Activated T-helper 1 cell treated with anti-CD3 and anti-CD28 coated beads, Interleukin-2, amount 50 U/mL, for 16 hours (primary cell): Measurements from ENCODE around the gene NLRC5.
"Not testable (repeated sequence)": the region's sequence is repeated elsewhere in the genome, so short reads cannot be mapped to it uniquely, and the experiment has no call there.

Experiments used
- DNase-seq, 2 donors: peaks; one replicate each; pipeline ENCODE4 v3.0.0-alpha.2; 2020; ENCODE audit warnings: low read depth in 1 of 2, low spot score in 1 of 2

The NLRC5 gene

GRCh38 chr16:56980792-56981724, 8.3 kb upstream of the NLRC5 start:
- DNase-seq, result no peak

DNA sequence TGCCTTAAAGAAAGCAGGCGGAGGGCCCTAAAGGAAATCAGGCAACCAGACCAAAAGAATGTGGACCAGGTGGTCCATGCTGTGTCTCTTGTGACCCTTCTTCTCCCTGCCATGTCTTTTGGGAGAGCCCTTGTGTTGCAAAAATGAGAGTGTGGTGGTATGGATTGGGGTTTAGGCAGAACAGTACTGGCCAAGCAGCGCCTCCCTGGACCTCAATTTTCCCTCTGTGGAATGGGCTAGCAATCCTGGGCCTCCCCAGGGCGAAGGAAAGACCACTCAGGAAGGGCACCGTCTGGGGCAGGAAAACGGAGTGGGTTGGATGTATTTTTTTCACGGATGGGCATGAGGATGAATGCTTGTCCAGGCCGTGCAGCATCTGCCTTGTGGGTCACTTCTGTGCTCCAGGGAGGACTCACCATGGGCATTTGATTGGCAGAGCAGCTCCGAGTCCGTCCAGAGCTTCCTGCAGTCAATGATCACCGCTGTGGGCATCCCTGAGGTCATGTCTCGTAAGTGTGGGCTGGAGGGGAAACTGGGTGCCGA, 7.6 kb upstream of the NLRC5 start:
- no peak for DNase-seq

DNA sequence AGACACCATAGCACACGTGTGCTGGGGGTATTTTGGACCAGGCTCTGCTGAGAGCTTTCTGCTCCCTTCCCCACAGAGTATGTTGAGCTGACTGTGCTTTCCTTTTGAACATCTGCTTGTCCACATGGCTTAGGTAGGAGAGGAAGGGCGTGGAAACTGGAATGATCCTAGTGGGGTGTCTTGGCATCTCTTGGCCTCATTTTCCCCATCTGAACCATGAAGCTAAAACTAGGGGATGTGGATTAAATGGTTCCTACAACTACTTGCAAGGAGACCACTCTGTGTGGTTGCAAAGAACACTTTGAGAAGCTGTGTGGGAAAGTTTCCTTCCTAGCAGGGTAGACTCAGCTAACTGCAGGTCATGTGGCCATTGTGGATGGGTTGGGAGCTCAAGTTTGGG, 6.7 kb upstream of the NLRC5 start:
- no peak for DNase-seq

DNA sequence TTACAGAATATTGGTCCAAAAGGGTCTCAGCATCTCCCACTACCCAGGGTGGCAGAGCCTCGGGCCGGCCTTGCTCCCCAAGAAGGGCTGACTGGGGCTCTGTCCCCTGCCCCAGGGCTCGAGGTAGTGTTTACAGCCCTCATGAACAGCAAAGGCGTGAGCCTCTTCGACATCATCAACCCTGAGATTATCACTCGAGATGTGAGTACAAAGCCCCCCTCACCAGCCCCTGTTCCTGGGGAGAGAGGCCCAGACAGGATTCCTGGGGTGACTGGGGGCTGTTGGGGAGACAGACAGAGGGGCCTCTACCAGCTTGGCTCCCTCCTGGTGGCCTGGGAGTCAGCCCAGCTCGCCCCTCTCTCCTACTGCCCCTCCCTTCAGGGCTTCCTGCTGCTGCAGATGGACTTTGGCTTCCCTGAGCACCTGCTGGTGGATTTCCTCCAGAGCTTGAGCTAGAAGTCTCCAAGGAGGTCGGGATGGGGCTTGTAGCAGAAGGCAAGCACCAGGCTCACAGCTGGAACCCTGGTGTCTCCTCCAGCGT, 6.1 kb upstream of the NLRC5 start:
- no peak for DNase-seq

- no peak for DNase-seq
Observed at GRCh38 chr16:56984639-56985038, 4.7 kb upstream of the NLRC5 start.

- DNase-seq, result no peak
Observed at GRCh38 chr16:56985288-56985961, 3.9 kb upstream of the NLRC5 start.

DNA sequence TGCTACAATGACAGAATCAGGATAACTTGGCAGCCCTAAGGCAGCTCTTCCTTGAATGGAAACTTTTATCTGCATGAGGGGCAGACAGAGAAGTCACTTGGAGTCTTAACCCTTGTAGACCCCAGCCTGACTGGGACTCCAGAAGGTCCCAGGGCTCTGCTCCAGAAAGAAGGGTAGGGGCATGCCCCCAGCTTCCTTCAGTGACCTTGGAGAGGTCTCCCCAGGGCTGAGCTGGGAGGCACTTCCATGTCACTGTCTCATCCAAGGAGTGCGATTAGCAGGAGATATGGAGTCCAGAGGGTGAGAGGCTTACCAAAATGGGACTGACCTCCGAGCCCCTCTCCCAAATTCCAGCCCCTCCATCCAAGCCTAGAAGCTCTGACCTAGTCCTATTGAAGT, 3.4 kb upstream of the NLRC5 start:
- DNase-seq, result no peak

GRCh38 chr16:56986361-56986760, 3.0 kb upstream of the NLRC5 start:
- no peak for DNase-seq

GRCh38 chr16:56986908-56987307, 2.4 kb upstream of the NLRC5 start:
- not testable (repeated sequence) for DNase-seq

- no peak for DNase-seq
Observed at GRCh38 chr16:56987692-56988091, 1.7 kb upstream of the NLRC5 start.

DNA sequence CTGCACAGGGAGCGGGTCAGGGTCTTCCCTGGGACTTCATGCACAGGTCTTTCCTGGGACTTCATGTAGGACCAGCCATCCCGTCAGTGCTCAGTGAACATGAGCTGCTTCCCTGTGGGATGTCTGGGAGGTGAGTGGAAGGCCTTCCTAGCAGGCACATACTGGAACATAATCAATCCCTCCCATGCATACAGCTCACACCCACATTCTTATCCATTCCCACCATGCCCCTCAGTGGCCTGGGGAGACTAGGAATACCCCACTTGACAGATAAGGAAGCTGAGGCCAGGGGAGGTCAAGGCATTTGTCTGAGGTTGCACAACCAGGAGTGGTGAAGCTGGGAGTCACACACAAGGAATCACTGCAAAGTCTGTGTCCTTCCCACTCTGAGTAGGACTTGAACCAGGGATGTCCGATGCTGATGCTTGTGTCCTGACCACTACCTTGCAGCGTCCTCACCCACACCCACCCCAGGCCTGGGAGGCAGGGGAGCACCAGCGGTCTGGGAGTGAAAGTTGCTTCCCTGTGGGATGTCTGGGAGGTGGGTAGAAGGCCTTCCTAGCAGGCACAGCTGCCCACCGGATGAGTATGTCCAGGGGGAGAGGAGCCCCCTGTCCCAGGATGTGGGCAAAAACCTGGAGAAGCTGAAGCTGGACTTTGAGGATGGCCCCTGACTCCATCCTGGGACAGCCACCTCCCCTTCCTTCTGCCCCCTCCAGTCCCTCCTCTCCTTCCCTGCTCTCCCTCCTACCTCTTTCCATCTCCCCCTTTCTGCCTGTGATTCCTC, 1.0 kb upstream of the NLRC5 start:
- no peak for DNase-seq

- no peak for DNase-seq
Observed at GRCh38 chr16:56989988-56990387, 631 bp downstream of the NLRC5 start.

DNA sequence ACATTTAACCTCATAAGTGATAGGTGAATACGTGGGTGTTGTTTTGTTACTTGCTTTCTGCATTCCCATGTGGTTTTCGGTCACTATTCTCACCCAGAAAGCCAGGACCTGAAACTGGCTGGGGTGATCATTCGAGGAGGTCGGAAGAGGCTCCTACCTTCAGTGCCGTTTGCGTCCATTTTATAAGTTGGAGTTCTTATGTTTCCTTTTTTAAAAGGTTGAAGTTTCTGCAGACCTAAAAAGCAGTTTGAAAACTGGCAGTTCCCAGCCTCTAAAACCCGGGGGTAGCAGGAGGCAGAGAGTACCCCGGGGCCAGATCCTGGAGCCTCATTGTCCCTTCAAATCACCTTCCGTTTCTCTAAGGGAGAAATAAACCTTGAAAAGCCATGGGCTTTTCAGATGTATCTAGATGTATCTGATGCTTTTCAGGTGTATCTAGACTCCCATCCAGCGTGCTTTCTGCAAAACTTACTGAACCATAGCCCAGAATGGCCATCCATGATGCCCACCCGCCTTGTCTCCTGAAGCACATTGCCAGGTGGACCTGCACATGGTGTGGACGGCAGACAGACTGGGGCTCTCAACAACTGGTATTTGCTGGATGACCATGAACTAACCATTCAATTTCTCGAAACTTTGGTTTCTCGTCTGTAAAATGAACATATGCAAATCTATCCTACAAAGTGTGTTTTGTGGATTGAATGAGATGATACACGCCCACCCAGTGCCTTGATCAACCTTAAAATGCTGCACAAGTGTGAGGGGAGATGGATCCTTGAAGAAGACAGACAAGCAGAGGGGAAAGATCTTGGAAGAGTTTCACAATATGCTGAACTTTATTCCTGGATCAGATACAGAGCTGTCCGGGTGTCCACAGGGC, 1.3 kb downstream of the NLRC5 start:
- no peak for DNase-seq

GRCh38 chr16:56992431-56992830, 3.1 kb downstream of the NLRC5 start:
- DNase-seq, result not testable (repeated sequence)

DNA sequence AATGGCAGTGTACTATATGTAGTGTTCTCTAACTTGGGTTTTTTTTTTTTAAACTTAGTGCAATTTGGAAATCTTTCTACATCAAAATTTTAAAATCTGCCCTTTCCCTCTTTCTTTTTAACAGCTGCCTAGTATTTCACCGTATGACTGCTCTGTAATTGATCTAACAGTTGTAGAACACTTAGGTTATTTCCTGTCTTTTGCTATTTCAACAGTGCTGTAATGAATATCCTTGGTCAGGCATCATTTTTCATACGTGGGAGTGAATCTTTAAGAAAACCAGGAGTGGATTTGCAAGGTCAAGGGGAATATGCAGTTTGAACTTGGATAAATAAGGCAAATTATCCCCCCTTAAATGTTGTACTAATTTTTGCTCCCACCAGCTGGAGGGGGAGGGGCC, 3.8 kb downstream of the NLRC5 start:
- no peak for DNase-seq

DNA sequence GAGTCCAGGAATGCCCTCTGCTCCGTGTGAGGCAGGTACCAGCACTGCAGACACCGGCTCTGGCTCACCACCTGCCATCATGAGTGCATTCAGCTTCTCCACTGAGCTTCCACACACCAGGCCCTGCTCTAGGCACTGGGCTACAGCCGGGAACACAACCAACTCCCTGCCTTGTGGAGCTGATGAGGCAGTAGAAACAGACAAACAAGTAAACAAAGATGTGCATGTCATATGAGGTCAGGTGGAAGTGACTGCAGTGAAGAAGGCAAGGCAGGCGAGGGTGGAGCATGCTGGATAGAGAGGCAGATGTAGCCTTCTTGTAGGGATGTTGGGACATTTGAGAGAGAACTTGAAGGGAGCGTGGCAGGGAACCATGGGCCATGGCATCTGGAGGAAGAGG, 5.0 kb downstream of the NLRC5 start:
- no peak for DNase-seq

DNA sequence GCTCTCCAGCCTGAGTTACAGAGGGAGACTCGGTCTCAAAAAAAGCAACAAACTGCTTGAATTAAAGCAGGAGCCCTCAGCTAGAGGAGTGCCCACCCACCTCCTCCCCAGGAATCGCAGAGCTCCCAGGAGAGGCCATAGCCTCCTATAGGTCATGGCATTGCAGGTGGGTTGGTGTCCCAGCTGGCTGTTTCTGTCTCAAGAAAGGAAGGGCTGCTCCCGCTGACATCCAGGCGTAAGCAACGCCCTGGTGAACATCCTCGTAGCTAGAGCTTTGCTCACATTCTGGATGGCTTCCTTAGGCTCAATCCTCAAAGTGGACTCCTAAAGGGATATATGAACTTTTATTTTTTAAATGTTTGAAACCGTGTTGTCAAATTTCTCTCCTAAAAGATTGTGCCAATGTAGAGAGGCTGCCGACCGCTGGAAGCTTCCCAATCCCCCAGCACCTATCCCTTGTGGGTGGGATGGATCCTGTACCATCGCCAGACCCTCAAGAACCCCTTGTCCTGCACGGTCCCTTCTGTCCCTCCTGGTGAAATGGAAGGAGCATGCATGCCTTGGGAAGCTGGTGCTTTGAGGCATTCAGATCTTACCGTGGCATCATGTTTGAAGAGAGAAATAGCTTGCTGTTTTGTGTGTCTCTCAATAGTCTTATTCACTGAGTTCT, 5.9 kb downstream of the NLRC5 start:
- no peak for DNase-seq

- no peak for DNase-seq
Observed at GRCh38 chr16:56997264-56997663, 7.9 kb downstream of the NLRC5 start.

GRCh38 chr16:56997931-56998330, 8.6 kb downstream of the NLRC5 start:
- no peak for DNase-seq

DNA sequence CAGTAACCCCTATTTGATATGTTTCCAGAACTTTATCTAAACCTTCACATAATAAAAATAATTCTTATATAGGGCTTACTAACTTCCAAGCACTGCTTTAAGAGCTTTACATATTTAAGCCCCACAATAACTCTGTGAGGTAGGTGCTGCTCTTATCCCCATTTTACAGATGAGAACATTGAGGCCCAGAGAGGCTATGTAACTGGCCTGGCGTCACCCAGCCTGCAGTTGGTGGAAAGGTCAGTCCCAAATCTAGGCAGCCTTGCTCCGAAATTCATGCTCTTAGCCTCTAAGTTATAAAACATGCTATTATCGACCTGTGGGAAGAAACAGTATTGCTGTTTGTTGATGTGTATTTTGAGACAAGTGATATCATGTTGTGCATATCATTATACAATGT, 9.0 kb downstream of the NLRC5 start:
- DNase-seq, result no peak
